Kidney epithelial cell (primary cell): Measurements from ENCODE around the gene TMEM18. TPM values are rescaled to one million over a fixed set of nuclear protein-coding genes. Genes with fewer than 3 reads are reported as not detected.

Experiments
- DNase-seq: peaks from one replicate; pipeline ENCODE4 v3.0.0-alpha.2; 2010; ENCODE audit warnings: low read depth
- H3K27me3 ChIP-seq: 2 replicates; pipeline ENCODE4 v1.6.0; 2011; ENCODE audit warnings: low read length; ENCODE audit not compliant: control insufficient read depth, insufficient read depth
- H3K36me3 ChIP-seq: 2 replicates; pipeline ENCODE4 v1.5.1; 2011; ENCODE audit warnings: low read length; ENCODE audit not compliant: control insufficient read depth, insufficient read depth
- H3K4me3 ChIP-seq: 2 replicates; pipeline ENCODE4 v1.5.1; 2011; ENCODE audit warnings: low read depth, mild to moderate bottlenecking, control low read depth, low read length
- total RNA-seq: library from RNA; depleted of rRNA; stranded (reverse); fragments of >200 nt; gene quantifications from 2 replicates; pipeline ENCODE4 v1.2.3, GENCODE V29; 2015
- TF ChIP-seq, protein P1 (sequence below): IDR thresholded peaks from 2 replicates; pipeline ENCODE4 v1.5.1; 2011; ENCODE audit warnings: mild to moderate bottlenecking, moderate library complexity, low read length, control low read depth, inconsistent platforms; ENCODE audit not compliant: insufficient read depth, poor library complexity, severe bottlenecking

The TMEM18 gene
- total RNA-seq, 1 donor from 2014 or later = 37.1 TPM

DNA sequence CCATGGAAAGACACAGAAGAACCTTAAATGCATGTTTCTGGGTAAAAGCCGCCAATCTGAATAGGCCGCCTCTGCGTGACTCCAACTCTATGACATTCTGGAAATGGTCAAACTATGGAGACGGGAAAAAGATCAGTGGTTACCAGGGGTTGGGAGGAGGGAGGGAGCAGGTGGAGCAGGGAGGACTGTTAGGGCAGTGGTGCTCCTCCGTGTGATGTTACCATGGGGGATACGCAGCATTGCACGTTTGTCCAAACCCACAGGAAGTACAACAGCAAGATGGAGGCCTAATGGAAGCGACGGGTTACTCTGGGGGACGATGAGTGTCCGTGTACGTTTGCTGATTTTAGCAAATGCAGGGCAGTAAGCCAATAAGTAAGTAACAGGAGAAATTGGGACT lies 17.2 kb downstream of the TMEM18 start:
- TF ChIP-seq, protein P1, sequence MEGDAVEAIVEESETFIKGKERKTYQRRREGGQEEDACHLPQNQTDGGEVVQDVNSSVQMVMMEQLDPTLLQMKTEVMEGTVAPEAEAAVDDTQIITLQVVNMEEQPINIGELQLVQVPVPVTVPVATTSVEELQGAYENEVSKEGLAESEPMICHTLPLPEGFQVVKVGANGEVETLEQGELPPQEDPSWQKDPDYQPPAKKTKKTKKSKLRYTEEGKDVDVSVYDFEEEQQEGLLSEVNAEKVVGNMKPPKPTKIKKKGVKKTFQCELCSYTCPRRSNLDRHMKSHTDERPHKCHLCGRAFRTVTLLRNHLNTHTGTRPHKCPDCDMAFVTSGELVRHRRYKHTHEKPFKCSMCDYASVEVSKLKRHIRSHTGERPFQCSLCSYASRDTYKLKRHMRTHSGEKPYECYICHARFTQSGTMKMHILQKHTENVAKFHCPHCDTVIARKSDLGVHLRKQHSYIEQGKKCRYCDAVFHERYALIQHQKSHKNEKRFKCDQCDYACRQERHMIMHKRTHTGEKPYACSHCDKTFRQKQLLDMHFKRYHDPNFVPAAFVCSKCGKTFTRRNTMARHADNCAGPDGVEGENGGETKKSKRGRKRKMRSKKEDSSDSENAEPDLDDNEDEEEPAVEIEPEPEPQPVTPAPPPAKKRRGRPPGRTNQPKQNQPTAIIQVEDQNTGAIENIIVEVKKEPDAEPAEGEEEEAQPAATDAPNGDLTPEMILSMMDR = no peak
- no peak overlapping the region for H3K4me3 ChIP-seq
- H3K36me3 ChIP-seq = peaks cover 2% of the 10 kb centered on the region
- DNase-seq = no peak
- H3K27me3 ChIP-seq = peaks cover 10% of the 10 kb centered on the region

DNA sequence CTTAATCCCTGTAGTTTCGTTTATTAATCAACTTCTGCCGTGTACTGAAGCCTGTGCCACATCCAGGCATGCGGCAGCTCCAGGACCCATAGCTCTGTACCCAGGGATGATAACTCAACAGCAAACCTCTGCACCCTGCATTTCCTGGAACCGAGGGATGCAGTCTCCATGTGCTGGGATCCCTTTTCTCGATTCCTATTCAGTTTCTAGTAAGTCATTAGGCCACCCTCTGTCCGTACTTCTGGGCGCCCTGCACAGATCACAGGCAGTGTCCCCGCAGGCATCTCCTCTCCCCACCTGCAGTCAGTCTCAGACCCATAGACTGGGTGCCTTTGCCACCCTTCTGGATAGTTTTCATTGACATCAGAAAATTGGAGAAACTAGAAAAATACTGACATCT lies 18.8 kb downstream of the TMEM18 start:
- Histone ChIP-seq H3K36me3 (peaks cover 2% of the 10 kb centered on the region), H3K4me3 (no peak overlapping the region), H3K27me3 (peaks cover 10% of the 10 kb centered on the region)
- no peak for DNase-seq
- TF ChIP-seq, protein P1 = no peak

DNA sequence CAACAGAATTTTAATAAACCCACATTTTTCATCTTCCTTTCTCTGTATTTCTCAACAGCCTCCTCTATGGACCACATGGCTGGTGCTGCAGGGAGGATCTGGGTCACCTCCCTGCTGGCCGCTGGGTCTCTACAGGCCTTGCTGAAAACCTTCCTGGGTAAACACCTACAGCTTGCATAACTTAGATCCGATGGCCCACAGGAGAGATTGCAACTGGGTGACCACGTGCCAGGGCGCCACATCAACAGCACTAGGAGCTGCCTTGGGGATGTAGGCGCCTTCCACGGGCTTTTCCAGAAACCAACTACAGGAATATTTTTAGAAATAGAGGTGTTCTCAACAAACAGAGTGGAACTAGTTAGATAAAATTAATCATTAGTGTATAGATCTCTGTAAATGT lies 19.4 kb downstream of the TMEM18 start:
- Histone ChIP-seq H3K27me3 (peaks cover 10% of the 10 kb centered on the region), H3K36me3 (no peaks in the 10 kb centered on the region), H3K4me3 (no peak overlapping the region)
- no peak for DNase-seq
- TF ChIP-seq, protein P1 = no peak

DNA sequence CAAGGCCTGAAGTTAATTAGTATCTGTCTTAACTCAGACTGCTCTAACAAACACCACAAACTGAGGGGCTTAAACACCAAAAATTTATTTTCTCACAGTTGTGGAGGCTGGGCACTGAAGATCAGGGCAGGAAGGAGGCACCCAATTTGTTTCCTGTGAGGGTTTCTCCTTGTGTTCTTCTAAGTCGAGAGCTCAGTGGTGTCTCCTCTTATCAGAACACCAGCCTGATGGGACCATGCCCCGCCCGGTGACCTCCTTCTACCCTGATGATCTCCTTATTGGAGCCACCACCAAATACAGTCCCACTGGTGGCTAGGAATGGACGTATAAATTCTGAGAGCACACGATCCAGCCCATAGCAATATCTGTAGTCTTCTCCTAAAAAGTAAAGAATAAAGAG lies 20.5 kb downstream of the TMEM18 start:
- TF ChIP-seq, protein P1 = no peak
- Histone ChIP-seq H3K4me3 (no peak overlapping the region), H3K36me3 (no peaks in the 10 kb centered on the region), H3K27me3 (peaks cover 10% of the 10 kb centered on the region)
- DNase-seq = no peak

GRCh38 chr2:655626-656025 lies 21.6 kb downstream of the TMEM18 start:
- Histone ChIP-seq H3K4me3 (no peak overlapping the region), H3K27me3 (peaks cover 4% of the 10 kb centered on the region), H3K36me3 (no peaks in the 10 kb centered on the region)
- DNase-seq = no peak
- TF ChIP-seq, protein P1 = no peak

DNA sequence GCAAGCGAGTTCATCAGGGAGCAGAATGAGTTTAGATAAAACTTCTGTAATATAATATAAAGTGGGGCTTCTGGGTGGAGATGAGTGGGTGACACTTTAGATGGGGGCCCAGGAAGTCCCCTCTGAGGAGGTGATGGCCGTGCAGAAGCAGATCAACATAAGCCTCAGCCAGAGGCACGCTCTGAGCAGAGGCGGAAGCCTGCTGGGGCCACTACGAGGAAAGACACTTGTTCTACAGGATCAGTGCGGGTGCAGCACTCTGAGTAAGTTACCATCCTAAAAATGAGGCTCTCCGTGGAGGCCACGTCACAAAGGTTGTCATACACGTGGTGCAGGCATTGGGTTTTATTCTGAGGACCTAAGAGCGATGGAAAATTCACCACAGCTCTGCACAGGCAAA lies 22.3 kb downstream of the TMEM18 start:
- no peak overlapping the region for H3K4me3 ChIP-seq
- no peaks in the 10 kb centered on the region for H3K36me3 ChIP-seq
- TF ChIP-seq, protein P1 = no peak
- H3K27me3 ChIP-seq = peaks cover 4% of the 10 kb centered on the region
- DNase-seq = no peak
